Skeletal muscle satellite cell (primary cell): ENCODE measurements around the gene SMYD3.

Experiments
- H3K27me3 ChIP-seq: 2 replicates; pipeline ENCODE4 v1.7.0; 2013; ENCODE audit warnings: low read length; ENCODE audit not compliant: control insufficient read depth, insufficient read depth
- H3K36me3 ChIP-seq: 2 replicates; pipeline ENCODE4 v1.7.0; 2013; ENCODE audit warnings: mild to moderate bottlenecking, control low read depth, low read length; ENCODE audit not compliant: insufficient read depth
- H3K4me1 ChIP-seq: 2 replicates; pipeline ENCODE4 v1.7.0; 2013; ENCODE audit warnings: low read length; ENCODE audit not compliant: control insufficient read depth, insufficient read depth
- H3K4me2 ChIP-seq: 2 replicates; pipeline ENCODE4 v1.7.0; 2013; ENCODE audit warnings: mild to moderate bottlenecking, low read length
- H3K4me3 ChIP-seq: 2 replicates; pipeline ENCODE4 v1.7.0; 2013; ENCODE audit warnings: low read length
- H3K9ac ChIP-seq: 2 replicates; pipeline ENCODE4 v1.7.0; 2013; ENCODE audit warnings: mild to moderate bottlenecking, low read depth, low read length, moderate library complexity
- H3K9me3 ChIP-seq: replicated peaks from 2 replicates; pipeline ENCODE4 v1.7.0; 2013; ENCODE audit warnings: mild to moderate bottlenecking, control low read depth, low read length

SMYD3 gene

DNA sequence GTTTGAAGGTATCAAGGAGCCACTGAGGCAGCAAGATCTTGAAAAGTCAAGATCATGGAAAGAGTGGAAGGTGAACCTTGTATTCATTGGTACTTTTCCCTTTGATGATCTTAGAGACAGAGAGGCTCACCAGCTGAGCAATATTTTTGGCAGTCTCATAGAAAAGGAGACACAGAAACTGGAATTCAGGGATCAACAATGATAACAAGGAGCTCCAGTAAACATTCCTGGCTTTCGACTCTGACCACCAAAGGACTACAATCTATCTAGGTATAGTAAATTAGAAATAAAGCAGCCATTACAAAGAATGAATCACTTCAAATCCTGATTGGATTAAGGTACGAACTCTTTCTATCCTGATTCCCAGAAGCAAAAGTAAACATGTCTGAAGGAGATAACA lies 736.9 kb downstream of the SMYD3 start:
- no peak overlapping the region for H3K4me3 ChIP-seq
- H3K27me3 ChIP-seq: no peaks in the 10 kb centered on the region

DNA sequence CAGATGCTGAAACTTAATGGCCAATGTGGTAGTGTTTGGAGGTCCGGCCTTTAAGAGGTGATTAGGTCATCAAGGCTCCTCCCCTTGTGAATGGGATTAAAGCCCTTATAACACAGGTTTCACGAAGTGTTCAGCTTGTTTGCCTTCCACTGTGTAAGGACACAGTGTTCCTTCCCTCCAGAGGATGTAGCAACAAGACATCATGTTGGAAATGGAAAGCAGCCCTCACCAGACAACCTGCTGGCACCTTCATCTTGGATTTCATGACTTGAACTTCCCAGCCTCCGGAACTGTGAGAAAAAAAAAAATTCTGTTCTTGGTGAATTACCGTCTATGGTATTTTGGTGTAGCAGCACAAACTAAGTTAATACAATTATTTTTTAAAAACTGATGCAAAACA lies 738.5 kb downstream of the SMYD3 start:
- no peak overlapping the region for H3K4me3 ChIP-seq
- H3K4me2 ChIP-seq: no peak overlapping the region
- H3K9me3 ChIP-seq: no peaks in the 10 kb centered on the region
- peaks cover 39% of the 10 kb centered on the region for H3K4me1 ChIP-seq
- H3K27me3 ChIP-seq: no peaks in the 10 kb centered on the region
- H3K9ac ChIP-seq: no peak overlapping the region
- no peaks in the 10 kb centered on the region for H3K36me3 ChIP-seq

More for the DNA sequence above, 736.9 kb downstream of the SMYD3 start:
- Histone ChIP-seq H3K4me2 (no peak overlapping the region), H3K4me1 (peaks cover 32% of the 10 kb centered on the region), H3K9ac (no peak overlapping the region), H3K36me3 (no peaks in the 10 kb centered on the region), H3K9me3 (no peaks in the 10 kb centered on the region)

DNA sequence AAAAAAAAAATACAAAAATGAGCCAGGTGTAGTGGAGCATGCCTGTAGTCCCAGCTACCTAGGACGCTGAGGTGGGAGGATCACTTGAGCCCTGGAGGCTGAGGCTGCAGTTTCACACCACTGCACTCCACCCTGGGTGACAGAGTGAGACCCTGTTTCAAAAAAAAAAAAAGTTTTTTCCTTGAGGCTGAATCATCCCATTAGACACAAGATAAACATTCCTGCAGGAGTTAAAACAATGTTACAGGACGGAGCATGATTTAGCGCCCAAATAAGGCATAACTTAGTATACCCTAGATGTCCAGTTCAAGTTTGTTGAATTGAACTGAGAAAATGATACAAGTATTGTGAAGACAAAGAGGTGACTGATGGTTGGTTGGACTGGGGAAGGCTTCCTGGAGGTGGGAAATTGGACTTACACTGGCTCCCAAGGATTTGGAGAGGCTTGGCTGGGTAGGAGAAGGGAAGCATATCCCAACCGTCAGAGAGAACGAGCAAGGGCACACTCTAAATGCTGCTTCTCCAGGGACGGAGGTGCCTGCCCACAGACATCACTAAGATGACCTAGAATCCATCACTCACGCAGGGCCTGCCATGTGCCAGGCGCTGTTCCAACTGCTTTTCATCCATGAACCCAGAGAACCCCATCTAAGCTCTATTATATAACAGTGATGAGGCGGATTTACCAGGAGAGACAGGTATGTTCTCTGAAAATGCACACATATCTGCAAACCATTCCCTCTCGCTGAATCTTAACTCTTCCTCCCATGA lies 741.7 kb downstream of the SMYD3 start:
- no peak overlapping the region for H3K9ac ChIP-seq
- no peaks in the 10 kb centered on the region for H3K9me3 ChIP-seq
- H3K36me3 ChIP-seq: no peaks in the 10 kb centered on the region
- no peak overlapping the region for H3K4me3 ChIP-seq
- H3K4me1 ChIP-seq: peaks cover 19% of the 10 kb centered on the region
- no peak overlapping the region for H3K4me2 ChIP-seq
- no peaks in the 10 kb centered on the region for H3K27me3 ChIP-seq

DNA sequence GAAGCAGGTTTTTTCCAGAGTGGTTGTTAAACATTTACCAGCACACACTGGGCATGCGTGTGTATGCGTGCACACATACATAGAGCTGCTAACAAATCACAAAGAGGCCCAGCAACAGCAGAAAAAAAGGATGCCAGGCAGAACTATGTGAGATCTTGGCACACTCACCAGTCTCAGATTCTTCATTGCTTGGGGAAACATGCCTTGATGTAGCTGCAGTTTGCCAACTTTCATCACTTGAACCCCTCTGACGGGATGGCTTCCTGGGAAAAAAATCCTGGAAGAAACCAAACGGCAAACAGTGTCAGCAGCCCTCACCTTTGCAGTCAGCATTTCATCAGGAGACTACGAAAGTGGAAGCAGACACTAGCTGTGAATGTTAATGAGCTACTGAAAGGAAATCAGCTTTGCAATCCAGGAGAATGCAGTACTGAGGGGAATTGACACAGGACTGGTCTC lies 743.2 kb downstream of the SMYD3 start:
- H3K9ac ChIP-seq: no peak overlapping the region
- H3K27me3 ChIP-seq: no peaks in the 10 kb centered on the region

DNA sequence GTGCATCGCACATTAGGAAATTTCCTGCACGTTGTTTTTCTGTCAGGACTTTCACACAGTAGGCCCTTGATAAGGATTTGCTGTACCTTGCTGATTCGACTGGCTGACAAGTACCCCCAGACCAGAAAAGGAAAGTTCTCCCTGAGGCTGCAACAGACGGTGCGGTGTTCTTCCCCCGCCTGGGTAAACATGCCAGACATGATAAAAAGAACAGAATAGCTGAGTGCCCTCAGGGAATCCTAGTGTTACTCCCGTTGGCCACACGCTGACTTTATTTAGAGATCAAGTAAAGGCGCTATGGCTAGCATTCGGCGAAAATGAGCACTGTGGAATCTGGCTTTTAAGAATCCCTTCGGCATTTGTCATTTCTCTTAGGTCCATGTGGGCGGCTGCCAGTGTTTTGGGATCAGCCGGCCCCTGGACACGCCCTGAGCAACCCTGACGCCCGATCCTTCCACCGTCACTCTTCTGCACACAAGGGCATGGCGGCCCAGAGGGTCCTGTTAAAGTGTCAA lies 744.6 kb downstream of the SMYD3 start:
- Histone ChIP-seq H3K4me1 (peaks cover 13% of the 10 kb centered on the region), H3K9me3 (no peaks in the 10 kb centered on the region), H3K36me3 (no peaks in the 10 kb centered on the region), H3K9ac (no peak overlapping the region), H3K4me2 (no peak overlapping the region), H3K4me3 (no peak overlapping the region), H3K27me3 (no peaks in the 10 kb centered on the region)

More for the DNA sequence above, 743.2 kb downstream of the SMYD3 start:
- Histone ChIP-seq H3K9me3 (no peaks in the 10 kb centered on the region), H3K36me3 (no peaks in the 10 kb centered on the region), H3K4me2 (no peak overlapping the region), H3K4me1 (peaks cover 13% of the 10 kb centered on the region), H3K4me3 (no peak overlapping the region)

DNA sequence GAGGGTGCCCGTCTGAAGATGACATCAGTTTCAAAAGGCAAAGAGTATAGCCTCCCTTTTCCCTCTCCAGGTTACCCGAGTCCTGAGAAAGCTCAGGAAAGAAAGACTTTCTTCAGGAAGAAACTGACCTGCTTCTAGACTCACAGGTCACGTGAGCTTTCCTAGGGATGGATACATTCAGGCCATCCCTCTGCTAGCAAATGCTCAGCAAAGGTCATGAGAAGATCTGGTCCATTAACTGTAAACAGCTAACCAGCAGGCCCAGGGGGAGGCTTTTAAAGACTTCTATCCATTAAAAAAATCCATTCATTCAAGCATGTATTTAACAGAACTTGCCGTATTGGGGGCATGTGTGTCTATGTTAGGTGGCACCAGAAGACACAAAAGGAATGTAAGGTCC lies 746.8 kb downstream of the SMYD3 start:
- Histone ChIP-seq H3K9me3 (no peaks in the 10 kb centered on the region), H3K4me2 (no peak overlapping the region), H3K27me3 (no peaks in the 10 kb centered on the region), H3K36me3 (no peaks in the 10 kb centered on the region), H3K4me3 (no peak overlapping the region), H3K4me1 (peaks cover 8% of the 10 kb centered on the region), H3K9ac (no peak overlapping the region)

DNA sequence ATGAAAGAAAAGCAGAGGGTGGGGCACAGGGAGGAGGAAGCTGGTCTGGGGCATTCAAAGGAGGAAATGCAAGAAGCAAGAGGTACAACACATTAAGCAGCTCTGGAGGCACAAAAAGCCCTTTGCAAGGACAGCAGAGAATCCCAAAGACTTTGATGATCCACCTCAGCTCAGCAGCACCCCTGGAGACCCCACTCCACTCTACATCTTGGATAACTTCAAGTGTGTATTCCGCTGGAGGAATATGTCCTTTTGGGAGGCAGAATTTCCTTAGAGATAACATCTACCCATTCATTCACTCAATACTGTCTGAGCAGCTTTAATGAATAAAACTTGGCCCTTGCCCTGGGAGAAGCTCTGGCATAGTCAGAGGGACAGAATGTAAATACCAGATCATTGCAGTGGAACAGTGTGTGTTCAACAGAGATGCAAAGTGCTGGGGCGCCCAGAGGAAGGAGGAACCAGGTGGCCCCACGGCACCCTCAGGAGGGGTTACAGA lies 752.6 kb downstream of the SMYD3 start:
- Histone ChIP-seq H3K36me3 (no peaks in the 10 kb centered on the region), H3K4me1 (no peaks in the 10 kb centered on the region), H3K9ac (no peak overlapping the region), H3K4me3 (no peak overlapping the region), H3K4me2 (no peak overlapping the region), H3K9me3 (no peaks in the 10 kb centered on the region), H3K27me3 (no peaks in the 10 kb centered on the region)

DNA sequence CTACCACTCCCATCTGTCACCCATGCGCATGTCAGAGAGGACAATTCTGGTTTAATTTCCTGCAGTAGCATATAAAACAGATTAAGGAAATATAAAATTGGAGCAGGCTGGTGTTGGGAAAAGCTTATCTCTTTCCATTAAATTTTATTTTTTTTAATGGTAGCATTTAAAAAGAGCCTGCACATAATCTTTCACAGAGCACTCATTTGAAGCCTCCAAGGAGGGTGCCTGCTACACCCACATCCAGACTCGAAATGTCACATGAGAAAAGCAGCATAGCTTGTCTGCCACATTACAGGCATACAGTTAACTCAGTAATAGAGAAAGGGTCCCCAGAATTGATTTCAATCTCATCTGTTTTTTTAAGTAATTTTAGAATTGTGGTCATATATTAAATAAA lies 753.3 kb downstream of the SMYD3 start:
- H3K4me1 ChIP-seq: no peaks in the 10 kb centered on the region
- no peak overlapping the region for H3K9ac ChIP-seq
- H3K27me3 ChIP-seq: no peaks in the 10 kb centered on the region
- H3K36me3 ChIP-seq: no peaks in the 10 kb centered on the region
- no peaks in the 10 kb centered on the region for H3K9me3 ChIP-seq
- no peak overlapping the region for H3K4me3 ChIP-seq
- no peak overlapping the region for H3K4me2 ChIP-seq

DNA sequence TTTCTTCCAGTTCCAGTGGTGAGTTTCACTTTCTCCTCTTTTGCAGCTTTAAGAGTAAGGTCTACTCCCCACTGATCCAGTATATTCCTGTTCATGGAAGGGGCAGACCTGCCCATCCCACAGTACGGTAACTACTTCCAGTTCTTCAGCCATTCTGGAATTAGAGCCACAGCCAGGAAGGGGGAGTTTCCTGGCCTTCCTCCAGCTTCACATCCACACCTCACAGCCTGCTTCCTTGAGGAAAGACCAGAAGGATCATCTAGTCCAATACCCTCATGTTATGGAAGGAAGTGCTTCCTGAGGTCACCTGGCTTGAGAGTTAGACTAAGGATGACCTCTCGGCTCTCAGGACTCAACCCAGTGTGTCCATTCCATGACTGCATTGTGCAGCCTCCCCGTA lies 754.5 kb downstream of the SMYD3 start:
- peaks cover 5% of the 10 kb centered on the region for H3K36me3 ChIP-seq
- no peak overlapping the region for H3K4me2 ChIP-seq
- no peaks in the 10 kb centered on the region for H3K27me3 ChIP-seq
- no peak overlapping the region for H3K4me3 ChIP-seq
- H3K9ac ChIP-seq: no peak overlapping the region
- no peaks in the 10 kb centered on the region for H3K4me1 ChIP-seq
- no peaks in the 10 kb centered on the region for H3K9me3 ChIP-seq

DNA sequence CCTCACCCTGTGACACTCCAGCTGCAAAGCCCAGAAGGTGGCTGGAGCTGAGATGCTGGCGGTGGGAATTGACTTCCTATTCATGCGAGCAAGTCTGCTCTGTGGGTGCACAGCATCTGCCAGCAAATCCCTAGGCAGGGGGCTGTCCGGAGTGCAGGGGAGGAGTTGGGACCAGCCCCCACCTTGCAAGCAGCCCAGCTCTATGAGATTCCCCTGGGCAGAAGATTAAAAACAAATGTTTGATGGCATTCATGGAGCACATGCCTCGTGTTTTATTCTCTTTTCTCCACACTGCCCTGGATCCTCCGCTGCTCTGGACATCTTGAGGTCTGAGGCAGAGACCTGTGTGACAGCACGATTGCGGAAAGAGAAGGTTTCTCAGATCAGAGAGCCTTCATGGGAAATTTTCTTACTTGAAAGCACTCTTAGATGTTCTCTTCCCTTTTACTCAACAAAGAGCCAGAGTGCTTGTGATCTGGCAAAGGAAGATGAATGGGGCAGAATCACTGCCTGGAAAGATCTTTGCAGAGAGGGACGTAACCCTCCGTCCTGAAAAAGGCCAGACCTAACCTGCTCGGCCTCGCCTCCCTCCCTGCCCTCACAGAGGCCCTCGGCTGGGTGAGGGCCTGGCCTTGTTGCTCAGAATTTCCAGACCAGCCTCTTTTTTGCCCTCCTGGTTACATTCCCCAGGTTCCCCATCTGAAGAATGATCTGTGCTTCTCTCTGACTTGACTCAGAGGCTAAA lies 755.2 kb downstream of the SMYD3 start:
- Histone ChIP-seq H3K9me3 (no peaks in the 10 kb centered on the region), H3K4me1 (no peaks in the 10 kb centered on the region), H3K4me2 (no peak overlapping the region), H3K36me3 (peaks cover 5% of the 10 kb centered on the region), H3K4me3 (no peak overlapping the region), H3K9ac (no peak overlapping the region), H3K27me3 (no peaks in the 10 kb centered on the region)

DNA sequence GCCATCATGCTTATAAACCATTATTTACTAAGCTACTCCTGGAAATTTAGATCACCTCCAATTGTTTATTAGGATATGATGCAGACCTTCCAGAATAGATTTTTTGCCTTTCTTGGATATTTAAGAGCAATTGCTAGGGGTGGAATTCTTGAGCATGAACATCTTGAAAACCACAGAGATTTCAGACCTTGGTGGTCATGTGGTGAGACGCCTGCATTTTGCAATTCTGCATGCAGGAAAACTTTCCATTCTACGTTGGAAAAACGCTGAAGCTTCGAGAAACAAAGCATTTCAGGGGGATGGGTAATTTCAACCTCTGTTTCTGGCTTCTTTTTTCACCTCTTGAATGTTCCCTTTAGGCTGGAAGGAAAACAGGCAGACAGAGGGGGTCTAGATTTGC lies 756.0 kb downstream of the SMYD3 start:
- Histone ChIP-seq H3K4me1 (no peaks in the 10 kb centered on the region), H3K27me3 (no peaks in the 10 kb centered on the region), H3K9me3 (no peaks in the 10 kb centered on the region), H3K9ac (no peak overlapping the region), H3K36me3 (peaks cover 5% of the 10 kb centered on the region), H3K4me3 (no peak overlapping the region), H3K4me2 (no peak overlapping the region)
